Loucy (cell line): ENCODE results near the gene ADCY7.

Source experiments
- EZH2phosphoT487 ChIP-seq: fragments of 200-600 bp; IDR thresholded peaks from 2 replicates; pipeline ENCODE4 v1.6.1; 2018; ENCODE audit warnings: antibody characterized with exemption, mild to moderate bottlenecking, moderate library complexity, borderline replicate concordance
- TF ChIP-seq, protein P1 (sequence below): fragments of 200-600 bp; sonication (generic); conservative IDR thresholded peaks from 2 replicates; pipeline ENCODE4 v1.5.1; 2014; ENCODE audit warnings: mild to moderate bottlenecking, antibody characterized with exemption, low read length

DNA sequence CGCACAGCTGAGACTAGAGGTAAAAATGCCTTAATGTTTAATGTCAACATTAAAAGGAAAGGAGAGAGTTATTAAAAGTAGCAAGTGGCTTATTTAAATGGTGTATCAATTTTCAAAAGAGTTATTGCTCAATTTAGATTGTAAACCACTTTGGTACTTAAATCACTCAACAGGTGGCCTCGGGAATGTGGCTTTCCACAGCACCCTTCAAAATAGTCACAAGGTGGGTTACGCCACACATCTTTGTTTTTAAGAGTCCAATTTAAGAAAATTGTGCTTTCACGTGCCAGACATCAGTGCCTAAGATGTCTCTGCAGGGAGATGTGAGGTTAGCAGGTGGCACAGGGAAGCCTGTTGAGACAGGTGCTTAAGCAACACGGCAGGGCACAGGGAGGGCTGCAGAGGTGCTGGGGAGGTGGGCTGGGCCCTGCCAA lies 27.5 kb upstream of the ADCY7 start:
- TF ChIP-seq, protein P1, sequence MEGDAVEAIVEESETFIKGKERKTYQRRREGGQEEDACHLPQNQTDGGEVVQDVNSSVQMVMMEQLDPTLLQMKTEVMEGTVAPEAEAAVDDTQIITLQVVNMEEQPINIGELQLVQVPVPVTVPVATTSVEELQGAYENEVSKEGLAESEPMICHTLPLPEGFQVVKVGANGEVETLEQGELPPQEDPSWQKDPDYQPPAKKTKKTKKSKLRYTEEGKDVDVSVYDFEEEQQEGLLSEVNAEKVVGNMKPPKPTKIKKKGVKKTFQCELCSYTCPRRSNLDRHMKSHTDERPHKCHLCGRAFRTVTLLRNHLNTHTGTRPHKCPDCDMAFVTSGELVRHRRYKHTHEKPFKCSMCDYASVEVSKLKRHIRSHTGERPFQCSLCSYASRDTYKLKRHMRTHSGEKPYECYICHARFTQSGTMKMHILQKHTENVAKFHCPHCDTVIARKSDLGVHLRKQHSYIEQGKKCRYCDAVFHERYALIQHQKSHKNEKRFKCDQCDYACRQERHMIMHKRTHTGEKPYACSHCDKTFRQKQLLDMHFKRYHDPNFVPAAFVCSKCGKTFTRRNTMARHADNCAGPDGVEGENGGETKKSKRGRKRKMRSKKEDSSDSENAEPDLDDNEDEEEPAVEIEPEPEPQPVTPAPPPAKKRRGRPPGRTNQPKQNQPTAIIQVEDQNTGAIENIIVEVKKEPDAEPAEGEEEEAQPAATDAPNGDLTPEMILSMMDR = no peak
- TF ChIP-seq EZH2phosphoT487 = no peak
